ENCODE results near the gene SKI.

- TF ChIP-seq CTCF (IDR thresholded peaks at IDR 0.05; ENCODE audit: low read depth, low read length) = no peak
- no peak for TF ChIP-seq POLR2A (IDR thresholded peaks at IDR 0.05; ENCODE audit: extremely low read depth, insufficient read length)
- TF ChIP-seq MAX (IDR thresholded peaks at IDR 0.05; ENCODE audit: low read depth, low read length) = no peak
These were observed 11.4 kb downstream of the SKI start for GRCh38 chr1:2239384-2239985.
